ENCODE measurements around the gene MGAT3. TPM values are rescaled to one million over a fixed set of nuclear protein-coding genes. Genes with fewer than 3 reads are reported as not detected.

Gene MGAT3
- total and polyA plus RNA-seq, 2 donors (not counting 3 experiments of a cell fraction or from before 2014, with no cell fraction given), result not detected

GRCh38 chr22:39491696-39492095 is 34.9 kb downstream of the MGAT3 start:
- Histone ChIP-seq H3K79me2 (ENCODE audit: control insufficient read depth, insufficient read depth, low read length) (no peaks in the 10 kb centered on the region), H3K9me3 (replicated peaks; ENCODE audit: control insufficient read depth, insufficient read depth, low read length) (no peaks in the 10 kb centered on the region), H3K4me3 (replicated peaks in 1 of 3; ENCODE audit: insufficient read depth in 1 of 3, low read depth in 1 of 3, low read length in 3 of 3) (no peak overlapping the region), H3K4me2 (ENCODE audit: insufficient read depth, low read length) (no peak overlapping the region), H2AFZ (ENCODE audit: low read depth, low read length) (no peak overlapping the region), H3K9ac (replicated peaks; ENCODE audit: extremely low read depth, insufficient read depth, low read length) (no peak overlapping the region), H3K9me1 (replicated peaks; ENCODE audit: control insufficient read depth, extremely low read depth, insufficient read depth, low read length) (no peaks in the 10 kb centered on the region), H3K4me1 (ENCODE audit: control insufficient read depth, extremely low read depth, insufficient read depth, low read length) (no peaks in the 10 kb centered on the region), H3K36me3 (ENCODE audit: control insufficient read depth in 2 of 2, extremely low read depth in 1 of 2, insufficient read depth in 2 of 2, low read length in 2 of 2) (no peaks in the 10 kb centered on the region), H3K27me3 (ENCODE audit: control insufficient read depth in 2 of 2, insufficient read depth in 2 of 2, low read length in 2 of 2) (no peaks in the 10 kb centered on the region), H3K27ac (ENCODE audit: insufficient read depth, low read depth, low read length) (no peak overlapping the region), H4K20me1 (replicated peaks; ENCODE audit: control insufficient read depth, extremely low read depth, insufficient read depth, low read length) (no peaks in the 10 kb centered on the region)
- FAIRE-seq (no peak), DNase-seq (ENCODE audit: low read depth, low spot score) (no peak)
- dilution Hi-C loops (cut with MboI; ENCODE audit: extremely low pct_ligation_motif_present, low sequenced_read_pairs), result no loop called here
- ChIA-PET POLR2A (no interaction called here), CTCF (interaction anchor here (0.6 to 6.7 kb wide), 7 partner anchors 10 to 330 kb away, joined by 3 to 197 read pairs (median 12); partner anchors contain the start of genes MIEF1 and RPS19BP1)
- intact Hi-C loops (cut with micrococcal nuclease), result loop anchor here (10.0 kb wide), 1 partner anchor 147 kb away; the partner anchor contains the start of gene SYNGR1
- no peak for TF ChIP-seq EZH2 (IDR thresholded peaks at IDR 0.05; ENCODE audit: borderline replicate concordance, low read depth, low read length, severe bottlenecking)
- no peak for TF ChIP-seq CTCF (IDR thresholded peaks at IDR 0.05; ENCODE audit: extremely low read depth in 1 of 2, insufficient read depth in 1 of 2, low read depth in 1 of 2, low read length in 2 of 2)
- TF ChIP-seq MYC (IDR thresholded peaks at IDR 0.05; ENCODE audit: low read depth, low read length), result no peak
- no peak for TF ChIP-seq POLR2A (IDR thresholded peaks at IDR 0.05; ENCODE audit: low read depth, low read length)
- no peak for TF ChIP-seq JUN (IDR thresholded peaks at IDR 0.05; ENCODE audit: borderline replicate concordance, insufficient read depth, insufficient read length, low read depth)
- no TSS peak for BruUV-seq (replicated peaks)

- Histone ChIP-seq H4K20me1 (replicated peaks; ENCODE audit: control insufficient read depth, extremely low read depth, insufficient read depth, low read length) (no peaks in the 10 kb centered on the region), H3K9ac (replicated peaks; ENCODE audit: extremely low read depth, insufficient read depth, low read length) (no peak overlapping the region), H2AFZ (ENCODE audit: low read depth, low read length) (no peak overlapping the region), H3K4me1 (ENCODE audit: control insufficient read depth, extremely low read depth, insufficient read depth, low read length) (no peaks in the 10 kb centered on the region), H3K79me2 (ENCODE audit: control insufficient read depth, insufficient read depth, low read length) (no peaks in the 10 kb centered on the region), H3K4me3 (replicated peaks in 1 of 3; ENCODE audit: insufficient read depth in 1 of 3, low read depth in 1 of 3, low read length in 3 of 3) (no peak overlapping the region), H3K4me2 (ENCODE audit: insufficient read depth, low read length) (no peak overlapping the region), H3K36me3 (ENCODE audit: control insufficient read depth in 2 of 2, extremely low read depth in 1 of 2, insufficient read depth in 2 of 2, low read length in 2 of 2) (no peaks in the 10 kb centered on the region), H3K27me3 (ENCODE audit: control insufficient read depth in 2 of 2, insufficient read depth in 2 of 2, low read length in 2 of 2) (no peaks in the 10 kb centered on the region), H3K9me1 (replicated peaks; ENCODE audit: control insufficient read depth, extremely low read depth, insufficient read depth, low read length) (no peaks in the 10 kb centered on the region), H3K9me3 (replicated peaks; ENCODE audit: control insufficient read depth, insufficient read depth, low read length) (no peaks in the 10 kb centered on the region), H3K27ac (ENCODE audit: insufficient read depth, low read depth, low read length) (no peak overlapping the region)
- DNase-seq (ENCODE audit: low read depth, low spot score) (no peak), FAIRE-seq (no peak)
- BruUV-seq (replicated peaks), result no TSS peak
- intact Hi-C loops (cut with micrococcal nuclease), result loop anchor here (10.0 kb wide), 1 partner anchor 147 kb away; the partner anchor contains the start of gene SYNGR1
- dilution Hi-C loops (cut with MboI; ENCODE audit: extremely low pct_ligation_motif_present, low sequenced_read_pairs), result no loop called here
- ChIA-PET POLR2A (no interaction called here), CTCF (interaction anchor here (0.6 to 6.7 kb wide), 9 partner anchors 9 to 330 kb away, joined by 3 to 197 read pairs (median 5); partner anchors contain the start of genes MIEF1 and RPS19BP1)
- no peak for TF ChIP-seq EZH2 (IDR thresholded peaks at IDR 0.05; ENCODE audit: borderline replicate concordance, low read depth, low read length, severe bottlenecking)
- TF ChIP-seq POLR2AphosphoS5 (IDR thresholded peaks at IDR 0.05; ENCODE audit: insufficient read depth, low read depth, low read length), result no peak
- no peak for TF ChIP-seq FOS (IDR thresholded peaks at IDR 0.05; ENCODE audit: borderline replicate concordance, insufficient read depth, low read length)
- no peak for TF ChIP-seq MYC (IDR thresholded peaks at IDR 0.05; ENCODE audit: low read depth, low read length)
- no peak for TF ChIP-seq POLR2A (IDR thresholded peaks at IDR 0.05; ENCODE audit: low read depth, low read length)
- no peak for TF ChIP-seq JUN (IDR thresholded peaks at IDR 0.05; ENCODE audit: borderline replicate concordance, insufficient read depth, insufficient read length, low read depth)
- TF ChIP-seq, protein P1, sequence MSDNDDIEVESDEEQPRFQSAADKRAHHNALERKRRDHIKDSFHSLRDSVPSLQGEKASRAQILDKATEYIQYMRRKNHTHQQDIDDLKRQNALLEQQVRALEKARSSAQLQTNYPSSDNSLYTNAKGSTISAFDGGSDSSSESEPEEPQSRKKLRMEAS (IDR thresholded peaks at IDR 0.05; ENCODE audit: insufficient read depth, insufficient read length), result no peak
- no peak for TF ChIP-seq GATA2 (IDR thresholded peaks at IDR 0.05; ENCODE audit: insufficient read depth, insufficient read length, low read depth, low read length)
- no peak for TF ChIP-seq CTCF (IDR thresholded peaks at IDR 0.05; ENCODE audit: extremely low read depth in 1 of 2, insufficient read depth in 1 of 2, low read depth in 1 of 2, low read length in 2 of 2)
These were observed 35.4 kb downstream of the MGAT3 start for GRCh38 chr22:39492186-39492585.

All from endothelial cell of umbilical vein (primary cell).